GM10248 (cell line): ENCODE data around the gene ACVR1B.

Source experiments
- CTCF ChIA-PET: fragments of 300-600 bp; sonication (Branson Sonifier 250); formaldehyde crosslinking; extraction: SDS; loops from one replicate; lab custom pipeline; 2021; ENCODE audit warnings: antibody characterized with exemption; lab: Yijun Ruan, JAX
- POLR2A ChIA-PET: fragments of 350-650 bp; sonication (Branson Sonifier 250); formaldehyde crosslinking; extraction: SDS; loops from one replicate; lab custom pipeline; 2020; ENCODE audit warnings: antibody characterized with exemption; lab: Yijun Ruan, JAX
- DNase-seq: peaks from one replicate; pipeline ENCODE4 v3.0.0; 2012; ENCODE audit errors: extremely low spot score
- TF ChIP-seq, protein P1 (sequence below): IDR thresholded peaks from 2 replicates; pipeline ENCODE4 v1.5.1; 2012; ENCODE audit warnings: mild to moderate bottlenecking, low read depth; ENCODE audit errors: extremely low read depth, missing control alignments, control extremely low read depth

The ACVR1B gene

DNA sequence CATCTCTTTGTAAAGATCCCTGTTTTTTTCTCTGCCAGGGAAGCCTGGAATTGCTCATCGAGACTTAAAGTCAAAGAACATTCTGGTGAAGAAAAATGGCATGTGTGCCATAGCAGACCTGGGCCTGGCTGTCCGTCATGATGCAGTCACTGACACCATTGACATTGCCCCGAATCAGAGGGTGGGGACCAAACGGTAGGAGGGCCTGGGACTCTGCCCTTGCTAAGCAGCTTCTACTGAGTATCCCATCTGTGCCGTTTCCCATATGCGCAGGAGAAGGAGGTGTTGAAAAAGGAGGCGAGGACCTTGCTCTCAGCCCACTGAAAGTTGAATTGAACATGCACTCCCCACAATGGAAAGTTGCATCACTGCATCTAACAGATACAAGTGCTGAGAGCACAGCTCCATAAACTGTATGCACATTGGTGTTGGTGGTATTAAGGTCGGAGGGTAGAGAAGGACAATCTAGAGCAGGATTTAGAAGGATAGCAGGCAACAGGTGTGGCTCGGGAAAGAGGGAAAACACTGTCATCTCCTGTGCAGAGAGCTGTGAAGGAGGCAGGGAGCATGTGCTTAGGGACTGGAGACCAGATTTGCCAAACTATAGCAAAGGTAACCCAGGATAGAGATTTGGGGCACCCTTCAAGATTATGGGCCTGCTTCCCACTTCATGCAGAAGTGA is 33.8 kb downstream of the ACVR1B start:
- TF ChIP-seq, protein P1, sequence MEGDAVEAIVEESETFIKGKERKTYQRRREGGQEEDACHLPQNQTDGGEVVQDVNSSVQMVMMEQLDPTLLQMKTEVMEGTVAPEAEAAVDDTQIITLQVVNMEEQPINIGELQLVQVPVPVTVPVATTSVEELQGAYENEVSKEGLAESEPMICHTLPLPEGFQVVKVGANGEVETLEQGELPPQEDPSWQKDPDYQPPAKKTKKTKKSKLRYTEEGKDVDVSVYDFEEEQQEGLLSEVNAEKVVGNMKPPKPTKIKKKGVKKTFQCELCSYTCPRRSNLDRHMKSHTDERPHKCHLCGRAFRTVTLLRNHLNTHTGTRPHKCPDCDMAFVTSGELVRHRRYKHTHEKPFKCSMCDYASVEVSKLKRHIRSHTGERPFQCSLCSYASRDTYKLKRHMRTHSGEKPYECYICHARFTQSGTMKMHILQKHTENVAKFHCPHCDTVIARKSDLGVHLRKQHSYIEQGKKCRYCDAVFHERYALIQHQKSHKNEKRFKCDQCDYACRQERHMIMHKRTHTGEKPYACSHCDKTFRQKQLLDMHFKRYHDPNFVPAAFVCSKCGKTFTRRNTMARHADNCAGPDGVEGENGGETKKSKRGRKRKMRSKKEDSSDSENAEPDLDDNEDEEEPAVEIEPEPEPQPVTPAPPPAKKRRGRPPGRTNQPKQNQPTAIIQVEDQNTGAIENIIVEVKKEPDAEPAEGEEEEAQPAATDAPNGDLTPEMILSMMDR, result no peak
- ChIA-PET POLR2A (no interaction called here), CTCF (interaction anchor here (0.8 to 4.1 kb wide), 7 partner anchors 8 to 563 kb away, joined by 3 to 30 read pairs (median 3); no protein-coding TSS in a partner anchor)
- no peak for DNase-seq

DNA sequence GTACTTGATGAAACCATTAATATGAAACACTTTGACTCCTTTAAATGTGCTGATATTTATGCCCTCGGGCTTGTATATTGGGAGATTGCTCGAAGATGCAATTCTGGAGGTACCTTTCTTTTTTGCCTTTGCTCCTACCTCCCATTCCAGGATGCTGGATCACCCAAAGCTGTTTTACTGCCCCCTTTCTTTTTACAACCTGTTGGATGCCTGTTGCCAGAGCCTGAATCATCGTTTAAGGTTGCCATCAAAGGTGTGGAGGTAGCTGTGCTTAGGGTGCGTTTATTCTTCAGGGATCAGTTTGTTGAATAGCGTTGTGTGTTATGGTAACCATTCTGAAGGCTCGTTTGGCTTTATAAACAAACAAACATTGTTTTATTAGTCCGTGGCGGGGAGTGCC is 35.3 kb downstream of the ACVR1B start:
- TF ChIP-seq, protein P1, result no peak
- ChIA-PET POLR2A (no interaction called here), CTCF (interaction anchor here (32.6 kb wide), 1 partner anchor 36 kb away, joined by 870 read pairs; no protein-coding TSS in a partner anchor)
- no peak for DNase-seq

DNA sequence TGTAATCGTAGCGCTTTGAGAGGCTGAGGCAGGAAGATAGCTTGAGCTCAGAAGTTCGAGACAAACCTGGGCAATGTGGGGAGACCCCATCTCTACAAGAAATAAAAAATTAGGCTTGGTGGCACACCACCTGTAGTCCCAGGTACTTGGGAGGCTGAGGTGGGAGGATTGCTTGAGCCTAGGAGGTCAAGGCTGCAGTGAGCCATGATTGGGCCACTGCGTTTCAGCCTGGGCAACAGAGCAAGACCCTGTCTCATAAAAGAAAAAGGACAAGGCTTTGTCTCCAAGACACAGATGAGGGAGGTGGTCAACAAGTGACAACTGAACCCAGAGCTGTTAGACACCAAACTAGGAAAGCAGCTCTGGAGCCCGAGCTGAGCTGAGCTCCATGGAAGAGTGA is 40.7 kb downstream of the ACVR1B start:
- ChIA-PET POLR2A (no interaction called here), CTCF (interaction anchor here (0.8 to 32.6 kb wide), 14 partner anchors 8 to 905 kb away, joined by 3 to 870 read pairs (median 10); partner anchors contain the start of genes ACVRL1 and TAMALIN)
- no peak for DNase-seq
- TF ChIP-seq, protein P1, result no peak

DNA sequence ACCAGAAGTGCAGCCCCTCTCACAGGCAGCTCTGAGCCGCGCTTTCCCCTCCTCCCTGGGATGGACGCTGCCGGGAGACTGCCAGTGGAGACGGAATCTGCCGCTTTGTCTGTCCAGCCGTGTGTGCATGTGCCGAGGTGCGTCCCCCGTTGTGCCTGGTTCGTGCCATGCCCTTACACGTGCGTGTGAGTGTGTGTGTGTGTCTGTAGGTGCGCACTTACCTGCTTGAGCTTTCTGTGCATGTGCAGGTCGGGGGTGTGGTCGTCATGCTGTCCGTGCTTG is 43.0 kb downstream of the ACVR1B start:
- ChIA-PET POLR2A (no interaction called here), CTCF (interaction anchor here (1.3 to 32.6 kb wide), 9 partner anchors 10 to 122 kb away, joined by 3 to 870 read pairs (median 15); partner anchors contain the start of gene TAMALIN)
- no peak for DNase-seq
- TF ChIP-seq, protein P1, result no peak

DNA sequence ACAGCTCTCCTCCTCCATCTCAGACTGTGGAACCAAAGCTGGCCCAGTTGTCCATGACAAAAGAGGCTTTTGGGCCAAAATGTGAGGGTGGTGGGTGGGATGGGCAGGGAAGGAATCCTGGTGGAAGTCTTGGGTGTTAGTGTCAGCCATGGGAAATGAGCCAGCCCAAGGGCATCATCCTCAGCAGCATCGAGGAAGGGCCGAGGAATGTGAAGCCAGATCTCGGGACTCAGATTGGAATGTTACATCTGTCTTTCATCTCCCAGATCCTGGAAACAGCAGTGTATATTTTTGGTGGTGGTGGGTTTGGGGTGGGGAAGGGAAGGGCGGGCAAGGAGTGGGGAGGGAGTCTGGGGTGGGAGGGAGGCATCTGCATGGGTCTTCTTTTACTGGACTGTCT is 43.5 kb downstream of the ACVR1B start:
- TF ChIP-seq, protein P1, result no peak
- ChIA-PET POLR2A (no interaction called here), CTCF (interaction anchor here (1.3 to 32.6 kb wide), 8 partner anchors 10 to 125 kb away, joined by 3 to 870 read pairs (median 14); partner anchors contain the start of gene TAMALIN)
- DNase-seq, result no peak

DNA sequence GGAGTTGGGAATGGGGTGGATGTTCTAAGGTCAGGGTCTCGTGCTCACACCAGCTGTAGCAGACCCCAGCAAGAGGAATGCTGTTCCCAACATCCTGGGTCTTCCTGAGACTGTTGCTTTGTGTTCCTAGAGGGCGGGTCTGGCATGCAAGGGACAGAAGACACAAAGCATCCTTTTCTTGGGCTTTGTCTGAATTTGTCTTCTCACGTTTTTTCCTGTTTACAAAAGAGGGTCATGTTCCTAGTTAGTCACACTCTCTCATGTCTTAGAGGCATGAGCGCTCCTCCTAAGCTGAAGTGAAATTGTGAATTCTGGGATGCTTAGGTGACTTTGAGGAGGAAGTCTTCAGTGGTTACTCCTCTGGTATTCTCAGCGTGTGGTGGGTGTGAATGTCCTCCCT is 45.6 kb downstream of the ACVR1B start:
- POLR2A ChIA-PET, result no interaction called here
- DNase-seq, result no peak
- CTCF ChIA-PET, result interaction anchor here (1.5 to 32.6 kb wide), 3 partner anchors 16 to 26 kb away, joined by 6 to 870 read pairs (median 7); no protein-coding TSS in a partner anchor
- TF ChIP-seq, protein P1, result no peak
